Measurements from ENCODE around the gene WDR26. TPM values are rescaled to one million over a fixed set of nuclear protein-coding genes. Genes with fewer than 3 reads are reported as not detected.

Gene WDR26
- total RNA-seq, 1 donor from 2014 or later, result 62.4 TPM

- no peak overlapping the region for H3K4me3 ChIP-seq
- no peak overlapping the region for H3K27ac Mint-ChIP-seq
- H3K4me1 ChIP-seq, result no peaks in the 10 kb centered on the region
- H3K9ac ChIP-seq, result no peak overlapping the region
- no peaks in the 10 kb centered on the region for H3K27me3 ChIP-seq
- no peak overlapping the region for H3K4me2 ChIP-seq
- no peaks in the 10 kb centered on the region for H4K20me1 ChIP-seq (ENCODE audit: low read depth)
- no peaks in the 10 kb centered on the region for H3K4me1 Mint-ChIP-seq
- no peaks in the 10 kb centered on the region for H3K27me3 Mint-ChIP-seq (ENCODE audit: insufficient read depth, low read depth)
- no peak overlapping the region for H3K4me3 Mint-ChIP-seq
- TF ChIP-seq CTCF (IDR thresholded peaks at IDR 0.05) (no peak), EZH2phosphoT487 (IDR thresholded peaks at IDR 0.05) (no peak), EZH2 (IDR thresholded peaks at IDR 0.05) (no peak)
- no peaks in the 10 kb centered on the region for H3K79me2 ChIP-seq (ENCODE audit: low read depth)
- H2AFZ ChIP-seq (replicated peaks), result no peak overlapping the region
- H3K36me3 ChIP-seq, result peaks cover 4% of the 10 kb centered on the region
- DNase-seq (ENCODE audit: low spot score), result no peak
- H3K9me3 ChIP-seq (ENCODE audit: low read depth), result no peaks in the 10 kb centered on the region
- peaks cover 27% of the 10 kb centered on the region for H3F3A ChIP-seq (ENCODE audit: low read depth)
- H3K9me3 Mint-ChIP-seq, result no peaks in the 10 kb centered on the region
- no peak overlapping the region for H3K27ac ChIP-seq
- H3K36me3 Mint-ChIP-seq, result peaks cover 4% of the 10 kb centered on the region
These were observed 51.4 kb downstream of the WDR26 start for GRCh38 chr1:224383218-224383617.

- Mint-ChIP-seq H3K4me1 (no peaks in the 10 kb centered on the region), H3K4me3 (no peak overlapping the region), H3K27me3 (ENCODE audit: insufficient read depth, low read depth) (no peaks in the 10 kb centered on the region), H3K9me3 (no peaks in the 10 kb centered on the region), H3K27ac (no peak overlapping the region), H3K36me3 (peaks cover 8% of the 10 kb centered on the region)
- Histone ChIP-seq H3K36me3 (peaks cover 4% of the 10 kb centered on the region), H3K4me3 (no peak overlapping the region), H3K27me3 (no peaks in the 10 kb centered on the region), H2AFZ (replicated peaks) (no peak overlapping the region), H3K4me2 (no peak overlapping the region), H3K9me3 (ENCODE audit: low read depth) (no peaks in the 10 kb centered on the region), H3K9ac (no peak overlapping the region), H4K20me1 (ENCODE audit: low read depth) (no peaks in the 10 kb centered on the region), H3K79me2 (ENCODE audit: low read depth) (no peaks in the 10 kb centered on the region), H3K4me1 (no peaks in the 10 kb centered on the region), H3F3A (ENCODE audit: low read depth) (peaks cover 30% of the 10 kb centered on the region), H3K27ac (no peak overlapping the region)
- TF ChIP-seq EZH2phosphoT487 (IDR thresholded peaks at IDR 0.05) (no peak), CTCF (IDR thresholded peaks at IDR 0.05) (no peak), EZH2 (IDR thresholded peaks at IDR 0.05) (no peak)
- no peak for DNase-seq (ENCODE audit: low spot score)
These were observed 52.6 kb downstream of the WDR26 start for GRCh38 chr1:224381880-224382548.

GRCh38 chr1:224380003-224380402 lies 54.6 kb downstream of the WDR26 start:
- no peak overlapping the region for H3K27ac ChIP-seq
- H3K36me3 Mint-ChIP-seq, result peaks cover 17% of the 10 kb centered on the region
- H3K4me2 ChIP-seq, result no peak overlapping the region
- no peaks in the 10 kb centered on the region for H4K20me1 ChIP-seq (ENCODE audit: low read depth)
- H3K9me3 Mint-ChIP-seq, result no peaks in the 10 kb centered on the region
- H3K4me1 ChIP-seq, result no peaks in the 10 kb centered on the region
- H3K9ac ChIP-seq, result no peak overlapping the region
- no peaks in the 10 kb centered on the region for H3K9me3 ChIP-seq (ENCODE audit: low read depth)
- H3K27me3 Mint-ChIP-seq (ENCODE audit: insufficient read depth, low read depth), result no peaks in the 10 kb centered on the region
- peaks cover 7% of the 10 kb centered on the region for H3K36me3 ChIP-seq
- no peak overlapping the region for H2AFZ ChIP-seq (replicated peaks)
- no peak overlapping the region for H3K4me3 ChIP-seq
- peaks cover 12% of the 10 kb centered on the region for H3F3A ChIP-seq (ENCODE audit: low read depth)
- no peaks in the 10 kb centered on the region for H3K27me3 ChIP-seq
- H3K4me1 Mint-ChIP-seq, result no peaks in the 10 kb centered on the region
- no peaks in the 10 kb centered on the region for H3K79me2 ChIP-seq (ENCODE audit: low read depth)
- no peak overlapping the region for H3K27ac Mint-ChIP-seq
- H3K4me3 Mint-ChIP-seq, result no peak overlapping the region
- TF ChIP-seq CTCF (IDR thresholded peaks at IDR 0.05), result no peak
- no peak for TF ChIP-seq EZH2phosphoT487 (IDR thresholded peaks at IDR 0.05)
- no peak for TF ChIP-seq EZH2 (IDR thresholded peaks at IDR 0.05)
- DNase-seq (ENCODE audit: low spot score), result no peak

Data from neural progenitor cell (in vitro differentiated cells).